DND-41 (cell line): Measurements from ENCODE around the gene FMN2.

Experiments used
- EZH2 ChIP-seq: IDR thresholded peaks from 3 replicates; pipeline ENCODE4 v1.6.1; 2012; ENCODE audit warnings: borderline replicate concordance, low read depth, mild to moderate bottlenecking, moderate library complexity, low read length, inconsistent platforms; ENCODE audit not compliant: severe bottlenecking
- TF ChIP-seq, protein P1 (sequence below): IDR thresholded peaks from 2 replicates; pipeline ENCODE4 v1.5.1; 2012; ENCODE audit warnings: borderline replicate concordance, low read length, moderate library complexity, mild to moderate bottlenecking; ENCODE audit not compliant: poor library complexity, severe bottlenecking; ENCODE audit errors: extremely low read depth

DNA sequence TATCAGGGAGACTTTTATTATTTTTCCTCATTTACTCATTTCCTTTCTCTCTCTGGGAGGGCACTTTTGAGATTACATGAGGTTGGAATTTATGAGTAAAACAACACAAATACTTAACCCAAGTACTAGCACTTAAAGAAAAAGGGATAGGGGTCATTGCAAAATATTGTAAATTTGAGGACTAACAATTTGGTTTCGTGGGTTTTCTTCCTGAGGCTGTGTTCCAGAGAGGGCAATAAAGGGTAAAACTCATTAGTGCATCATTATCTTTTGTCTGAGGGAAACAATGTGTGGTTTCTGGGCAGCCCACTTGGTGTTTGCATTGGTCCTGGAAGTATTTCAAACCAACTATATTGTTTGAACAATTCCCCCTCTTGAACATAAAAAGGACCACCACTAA is 423.8 kb downstream of the FMN2 start:
- TF ChIP-seq, protein P1, sequence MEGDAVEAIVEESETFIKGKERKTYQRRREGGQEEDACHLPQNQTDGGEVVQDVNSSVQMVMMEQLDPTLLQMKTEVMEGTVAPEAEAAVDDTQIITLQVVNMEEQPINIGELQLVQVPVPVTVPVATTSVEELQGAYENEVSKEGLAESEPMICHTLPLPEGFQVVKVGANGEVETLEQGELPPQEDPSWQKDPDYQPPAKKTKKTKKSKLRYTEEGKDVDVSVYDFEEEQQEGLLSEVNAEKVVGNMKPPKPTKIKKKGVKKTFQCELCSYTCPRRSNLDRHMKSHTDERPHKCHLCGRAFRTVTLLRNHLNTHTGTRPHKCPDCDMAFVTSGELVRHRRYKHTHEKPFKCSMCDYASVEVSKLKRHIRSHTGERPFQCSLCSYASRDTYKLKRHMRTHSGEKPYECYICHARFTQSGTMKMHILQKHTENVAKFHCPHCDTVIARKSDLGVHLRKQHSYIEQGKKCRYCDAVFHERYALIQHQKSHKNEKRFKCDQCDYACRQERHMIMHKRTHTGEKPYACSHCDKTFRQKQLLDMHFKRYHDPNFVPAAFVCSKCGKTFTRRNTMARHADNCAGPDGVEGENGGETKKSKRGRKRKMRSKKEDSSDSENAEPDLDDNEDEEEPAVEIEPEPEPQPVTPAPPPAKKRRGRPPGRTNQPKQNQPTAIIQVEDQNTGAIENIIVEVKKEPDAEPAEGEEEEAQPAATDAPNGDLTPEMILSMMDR = no peak
- no peak for TF ChIP-seq EZH2
